Right forelimb (tissue), 1 donor: ENCODE measurements around the gene ALAS1.
"Not testable (repeated sequence)": the region's sequence is repeated elsewhere in the genome, so short reads cannot be mapped to it uniquely, and the experiment has no call there.

Experiments used
- DNase-seq: peaks from one replicate; pipeline ENCODE4 v3.0.0-alpha.2; 2018

ALAS1 gene

DNA sequence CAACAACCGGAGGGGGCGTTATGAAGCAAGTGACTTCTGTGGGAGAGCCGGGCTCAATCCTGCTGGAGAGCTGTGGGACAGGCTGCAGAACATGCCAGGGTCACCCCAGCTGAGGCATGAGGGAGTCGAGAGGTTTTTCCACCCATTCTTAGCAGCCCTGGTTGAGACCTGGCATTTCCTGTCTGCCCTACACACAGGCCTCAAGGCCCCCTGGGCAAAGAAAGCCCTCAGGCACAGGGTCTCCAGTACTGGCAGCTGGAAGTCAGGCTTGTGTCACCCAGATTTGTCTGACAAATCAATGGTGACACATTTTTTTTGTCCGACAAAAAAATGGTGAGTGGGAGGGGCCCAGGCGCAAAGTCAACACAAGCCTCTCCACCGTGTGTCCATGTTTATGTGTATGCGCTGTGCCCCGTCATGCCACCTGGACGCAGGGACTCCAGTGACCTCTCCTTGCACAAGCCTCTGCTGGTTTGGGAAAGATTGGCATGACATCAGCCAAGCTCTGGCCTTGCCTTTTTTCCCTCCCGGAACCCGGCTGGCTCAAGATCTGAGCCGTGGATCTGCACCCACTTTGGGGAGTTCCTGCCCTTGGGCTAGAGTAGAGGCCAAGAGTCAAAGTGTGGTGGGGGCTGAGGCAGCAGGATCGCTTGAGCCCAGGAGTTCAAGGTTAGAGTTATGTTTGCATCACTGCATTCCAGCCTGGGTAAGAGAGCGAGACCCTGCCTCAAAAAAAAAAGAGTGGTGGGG, 20.8 kb upstream of the ALAS1 start:
- DNase-seq: no peak

DNA sequence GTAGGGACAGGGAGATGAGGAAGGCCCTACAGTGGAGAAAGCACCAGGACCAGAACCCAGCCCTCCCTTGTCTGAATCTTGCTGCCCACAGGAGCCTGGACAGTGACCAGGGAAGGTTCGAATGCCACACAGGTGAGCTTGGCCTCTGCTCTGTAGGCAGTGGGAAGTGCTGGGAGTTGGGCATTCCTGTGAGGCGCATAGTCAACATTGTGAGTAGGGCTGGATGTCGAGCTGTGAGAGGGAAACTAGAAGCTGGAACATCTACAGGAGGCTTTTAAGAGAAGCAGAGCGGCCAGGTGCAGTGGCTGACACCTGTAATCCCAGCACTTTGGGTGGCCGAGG, 20.3 kb upstream of the ALAS1 start:
- no peak for DNase-seq

DNA sequence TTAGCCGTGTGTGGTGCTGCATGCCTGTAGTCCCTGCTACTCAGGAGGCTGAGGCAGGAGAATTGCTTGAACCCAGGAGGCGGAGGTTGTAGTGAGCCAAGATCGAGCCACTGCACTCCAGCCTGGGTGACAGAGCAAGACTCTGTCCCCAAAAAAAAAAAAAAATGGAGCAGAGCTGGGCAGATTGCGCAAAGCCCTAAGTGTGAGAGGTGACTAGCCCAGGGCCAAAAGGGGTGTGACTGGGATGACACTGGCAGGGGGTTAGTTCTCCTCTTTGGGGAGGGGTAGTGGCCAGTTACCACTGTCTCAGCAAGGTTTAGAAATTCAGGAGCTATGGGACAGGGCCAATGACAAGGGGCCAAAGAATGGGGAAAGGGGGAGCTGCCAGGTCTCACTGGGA, 19.8 kb upstream of the ALAS1 start:
- not testable (repeated sequence) for DNase-seq

DNA sequence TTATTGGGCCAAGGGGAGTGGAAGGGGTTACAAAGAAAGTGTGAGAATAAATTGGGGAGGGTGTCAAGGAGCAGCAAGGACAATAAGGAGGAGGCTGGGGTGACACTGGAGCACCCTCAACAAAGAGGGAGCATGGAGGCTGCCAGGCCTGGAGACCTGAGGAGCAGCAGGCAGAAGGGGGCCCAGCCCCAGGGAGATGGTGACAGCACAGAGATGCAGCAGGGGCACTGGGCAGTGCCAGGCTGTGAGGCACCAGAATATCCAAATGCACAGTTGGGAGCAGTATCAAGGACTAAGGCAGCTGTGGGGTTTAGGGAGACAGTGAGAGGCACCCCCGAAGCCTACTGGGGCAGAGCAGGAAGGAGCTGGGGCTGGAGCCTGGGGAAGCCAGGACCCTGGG, 19.4 kb upstream of the ALAS1 start:
- DNase-seq: no peak

GRCh38 chr3:52181543-52181942, 16.4 kb upstream of the ALAS1 start:
- no peak for DNase-seq

DNA sequence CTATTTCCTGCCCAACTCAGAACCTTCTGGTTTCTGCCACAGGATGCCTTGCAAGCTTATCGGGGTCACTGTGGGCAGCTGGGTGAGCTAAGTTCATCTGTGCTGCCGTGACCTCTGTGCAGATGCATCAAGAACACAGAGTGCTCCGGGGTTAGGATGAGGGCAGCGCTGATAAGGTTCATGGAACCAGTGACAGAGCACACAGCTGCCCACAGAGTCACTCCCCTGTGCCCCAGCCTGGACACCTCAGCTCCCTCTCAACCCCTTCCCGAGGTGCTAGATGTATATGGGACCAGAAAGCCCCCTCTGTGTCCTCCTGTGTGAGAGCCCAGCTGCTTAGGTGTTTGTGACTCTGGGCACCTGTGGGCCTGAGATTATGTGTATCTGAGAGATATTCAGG, 15.8 kb upstream of the ALAS1 start:
- no peak for DNase-seq

DNA sequence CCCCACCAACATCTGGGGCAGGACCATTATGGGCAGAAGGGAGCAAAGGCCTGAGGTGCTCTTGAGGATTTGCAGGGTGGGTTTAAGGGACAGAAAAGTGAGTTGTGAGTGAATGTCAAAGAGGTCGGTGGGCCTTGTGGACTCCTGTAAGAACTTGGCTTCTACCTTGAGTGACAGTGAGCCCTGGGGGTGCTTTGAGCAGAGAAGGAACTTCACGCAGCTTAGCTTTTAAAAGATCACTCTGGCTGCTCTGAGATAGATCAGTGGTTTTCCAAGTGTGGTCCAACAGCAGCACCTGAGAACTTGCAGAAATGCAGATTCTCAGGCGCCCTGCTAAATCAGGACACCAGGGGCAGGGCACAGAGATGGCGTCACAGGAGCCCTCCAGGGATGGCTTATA, 15.3 kb upstream of the ALAS1 start:
- DNase-seq: no peak

DNA sequence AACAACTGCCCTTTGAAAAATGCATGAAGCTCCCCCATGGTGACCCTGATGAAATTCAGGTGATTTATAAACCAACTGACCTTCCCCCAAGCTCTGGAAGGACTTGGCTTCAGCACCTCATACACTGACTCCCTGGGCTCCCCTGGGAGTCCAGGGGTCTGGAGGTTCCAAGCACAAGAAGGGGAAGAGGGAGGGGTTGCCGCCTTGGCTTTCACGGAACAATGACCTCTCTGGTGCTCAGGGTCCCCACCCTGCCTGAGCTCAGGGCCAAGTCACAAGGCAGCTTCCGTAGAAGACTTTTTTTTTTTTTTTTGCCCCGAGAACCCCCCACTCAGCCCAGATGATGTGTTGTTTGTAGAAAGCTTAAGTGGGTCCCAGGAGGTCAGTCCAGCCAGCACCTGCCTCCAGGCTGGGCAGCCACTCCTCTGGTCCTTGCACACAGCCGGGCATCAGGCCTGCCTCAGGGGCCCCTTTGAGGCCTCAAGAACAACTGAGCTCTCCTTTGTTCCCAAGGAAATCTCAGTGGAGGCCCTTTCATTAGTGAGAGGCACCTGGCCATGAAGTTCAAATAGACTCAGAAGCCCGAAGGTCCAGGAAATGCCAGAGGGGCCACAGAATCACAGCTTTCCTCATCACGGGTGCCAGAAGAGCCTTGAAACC, 14.0 kb upstream of the ALAS1 start:
- no peak for DNase-seq

- no peak for DNase-seq
Measured at GRCh38 chr3:52184690-52185089, 13.3 kb upstream of the ALAS1 start.

- DNase-seq: no peak
Measured at GRCh38 chr3:52185311-52185710, 12.6 kb upstream of the ALAS1 start.

GRCh38 chr3:52185837-52186236, 12.1 kb upstream of the ALAS1 start:
- DNase-seq: no peak

DNA sequence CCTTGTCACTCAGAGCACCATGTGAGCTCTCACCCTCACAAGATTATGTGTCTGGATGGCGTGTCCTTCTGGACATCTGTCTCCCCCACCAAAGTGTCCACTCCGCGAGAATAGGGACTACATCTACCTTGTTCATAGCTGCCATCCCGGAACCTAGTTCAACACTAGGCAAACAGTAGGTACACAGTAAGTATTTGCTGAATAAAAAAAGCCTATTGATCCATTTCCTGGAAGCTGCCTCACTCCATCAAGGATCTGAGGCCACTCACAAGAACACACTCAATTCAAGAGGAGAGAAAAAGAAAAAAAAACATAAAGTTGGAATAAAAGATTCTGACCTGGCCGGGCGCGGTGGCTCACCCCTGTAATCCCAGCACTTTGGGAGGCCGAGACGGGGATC, 11.2 kb upstream of the ALAS1 start:
- DNase-seq: no peak

GRCh38 chr3:52188556-52188955, 9.4 kb upstream of the ALAS1 start:
- no peak for DNase-seq

DNA sequence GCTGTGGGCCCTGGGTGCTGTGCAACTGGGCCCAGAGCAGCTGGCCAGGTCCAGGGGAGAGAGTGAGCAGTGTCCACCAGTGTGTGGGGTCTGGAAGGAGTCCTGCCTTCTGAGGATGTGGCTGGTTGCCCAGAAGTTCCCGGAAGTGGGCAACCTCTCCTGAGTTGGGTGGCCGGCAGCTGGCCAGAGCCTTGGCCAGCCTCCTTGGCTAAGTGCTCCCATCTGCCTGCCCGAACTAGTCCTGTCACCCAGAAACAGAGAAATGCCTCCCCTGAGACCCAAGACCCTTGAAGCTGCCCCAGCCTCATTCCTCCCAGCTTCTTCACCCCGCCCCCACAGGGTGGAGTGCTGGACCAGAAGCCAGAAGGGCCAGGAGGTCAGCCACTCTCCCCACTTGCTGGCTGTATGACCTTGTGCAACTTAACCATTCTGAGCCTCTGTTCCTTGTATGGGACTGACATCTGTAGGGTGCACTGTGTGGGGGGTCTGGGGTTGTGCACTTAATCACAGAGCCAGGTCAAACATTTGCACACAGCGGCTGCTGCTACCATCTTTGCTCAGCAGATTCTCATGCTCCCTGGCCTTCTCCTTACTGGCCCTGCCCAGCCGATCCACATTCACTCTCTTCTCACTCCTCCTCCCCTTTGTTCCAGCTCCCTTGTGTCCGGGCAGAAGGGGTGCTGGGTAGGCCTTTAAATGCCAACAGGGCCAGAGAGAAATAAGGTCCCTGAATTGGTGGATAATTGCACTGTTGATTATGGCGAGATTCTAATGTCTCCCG, 7.5 kb upstream of the ALAS1 start:
- DNase-seq: no peak

DNA sequence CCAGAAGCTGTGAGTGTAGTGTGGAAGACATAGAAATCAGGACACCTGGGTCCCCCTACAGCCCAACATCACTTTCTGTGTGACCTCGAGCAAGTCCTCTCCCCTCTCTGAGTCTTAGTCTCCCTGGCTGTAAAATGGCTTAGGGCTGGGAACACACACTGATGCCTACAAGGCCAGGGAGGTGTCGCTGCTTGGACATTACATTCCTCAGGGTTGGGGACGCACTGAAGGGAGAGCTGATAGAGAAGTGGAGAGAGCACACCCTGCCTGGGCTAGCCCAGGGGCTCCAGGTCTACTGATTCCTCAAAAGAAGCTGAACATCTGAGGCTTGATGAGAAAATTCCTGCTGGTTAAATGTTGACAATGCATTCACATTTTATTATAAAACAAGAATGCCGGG, 6.3 kb upstream of the ALAS1 start:
- DNase-seq: no peak

GRCh38 chr3:52193065-52193464, 4.9 kb upstream of the ALAS1 start:
- no peak for DNase-seq

GRCh38 chr3:52194485-52195290, 3.3 kb upstream of the ALAS1 start:
- DNase-seq: no peak

GRCh38 chr3:52195291-52195597, 2.7 kb upstream of the ALAS1 start:
- DNase-seq: no peak

GRCh38 chr3:52195823-52196331, 2.1 kb upstream of the ALAS1 start:
- no peak for DNase-seq

DNA sequence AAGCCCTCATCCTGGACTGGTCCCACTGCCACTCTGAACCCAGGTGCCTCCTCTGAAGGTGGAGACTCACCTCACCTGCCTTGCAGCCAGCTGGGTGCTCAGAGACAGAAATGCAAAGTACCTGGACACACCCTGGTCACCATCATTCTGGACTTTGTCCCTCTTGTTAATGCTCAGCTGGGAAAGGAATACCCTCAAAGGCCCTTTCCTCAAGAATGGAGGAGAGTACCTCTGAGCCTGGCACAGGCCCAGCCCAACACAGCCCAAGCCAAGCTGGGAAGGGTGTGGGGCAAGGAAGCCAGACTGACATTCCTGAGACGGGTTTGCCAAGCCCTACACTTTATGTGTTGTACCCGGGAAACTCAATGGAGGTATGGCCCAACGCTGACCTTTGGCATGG, 983 bp upstream of the ALAS1 start:
- peak; percentile 37 for DNase-seq

- DNase-seq: no peak
Measured at GRCh38 chr3:52197499-52197841, 490 bp upstream of the ALAS1 start.

- no peak for DNase-seq
Measured at GRCh38 chr3:52198643-52199608, 966 bp downstream of the ALAS1 start.
